Endodermal cell (in vitro differentiated cells): Measurements from ENCODE around the gene CLDN14. TPM values are rescaled to one million over a fixed set of nuclear protein-coding genes. Genes with fewer than 3 reads are reported as not detected.

Experiments
- DNase-seq: peaks from one replicate; pipeline ENCODE4 v3.0.0-alpha.2; 2017
- H3K27ac ChIP-seq: 2 replicates; pipeline ENCODE4 v1.5.1; 2013; ENCODE audit warnings: mild to moderate bottlenecking, low read depth, low read length, moderate library complexity
- H3K27me3 ChIP-seq: 2 replicates; pipeline ENCODE4 v1.6.1; 2013; ENCODE audit warnings: mild to moderate bottlenecking, low read length, moderate library complexity; ENCODE audit not compliant: insufficient read depth, control insufficient read depth, poor library complexity, severe bottlenecking
- H3K36me3 ChIP-seq: 2 replicates; pipeline ENCODE4 v1.7.0; 2013; ENCODE audit warnings: mild to moderate bottlenecking, low read length, moderate library complexity; ENCODE audit not compliant: control insufficient read depth, insufficient read depth
- H3K4me1 ChIP-seq: one replicate; pipeline ENCODE4 v1.7.0; 2013; ENCODE audit warnings: low read length; ENCODE audit not compliant: control insufficient read depth, insufficient read depth
- H3K4me3 ChIP-seq: 2 replicates; pipeline ENCODE4 v1.5.1; 2013; ENCODE audit warnings: mild to moderate bottlenecking, low read length, moderate library complexity
- H3K9ac ChIP-seq: 2 replicates; pipeline ENCODE4 v1.6.1; 2013; ENCODE audit warnings: mild to moderate bottlenecking, low read length, moderate library complexity; ENCODE audit not compliant: poor library complexity, severe bottlenecking; ENCODE audit errors: extremely low read depth
- H3K9me3 ChIP-seq: 2 replicates; pipeline ENCODE4 v1.6.1; 2013; ENCODE audit warnings: mild to moderate bottlenecking, low read length, moderate library complexity; ENCODE audit not compliant: control insufficient read depth
- H3K27ac Mint-ChIP-seq: 2 replicates; pipeline ENCODE4 v1.8.0; 2020; ENCODE audit warnings: mixed read lengths
- H3K27me3 Mint-ChIP-seq: 2 replicates; pipeline ENCODE4 v1.8.0; 2021; ENCODE audit warnings: mild to moderate bottlenecking, mixed read lengths; ENCODE audit not compliant: insufficient read depth
- H3K36me3 Mint-ChIP-seq: 2 replicates; pipeline ENCODE4 v1.8.0; 2020; ENCODE audit warnings: low read depth, mixed read lengths
- H3K4me1 Mint-ChIP-seq: 2 replicates; pipeline ENCODE4 v1.8.0; 2020; ENCODE audit warnings: mixed read lengths
- H3K4me3 Mint-ChIP-seq: 2 replicates; pipeline ENCODE4 v1.8.0; 2020; ENCODE audit warnings: mild to moderate bottlenecking, moderate library complexity, mixed read lengths
- H3K9me3 Mint-ChIP-seq: 2 replicates; pipeline ENCODE4 v1.8.0; 2020; ENCODE audit warnings: mild to moderate bottlenecking, mixed read lengths
- CTCF ChIP-seq: fragments of 200-600 bp; sonication (generic); conservative IDR thresholded peaks from 2 replicates; pipeline ENCODE4 v1.5.0; 2021; ENCODE audit warnings: antibody characterized with exemption, mild to moderate bottlenecking
- WGBS, 2 experiments: methylation state at CpG; one replicate each; pipeline versions ENCODE4 v1.1.5 to v1.1.7; 2013; ENCODE audit warnings: missing lambda C conversion rate in 2 of 2, mixed read lengths in 1 of 2; ENCODE audit not compliant: insufficient coverage in 1 of 2, insufficient read length in 1 of 2; 5-methylcytosine and 5-hydroxymethylcytosine counted together
- total RNA-seq, 2 donors: library from RNA; stranded (reverse); fragmentation: NEBNext Ultra II Directional in 1 of 2; extraction: Animal tissue kit (Norgen Biotek cat#: 25700) in 1 of 2; gene quantifications; 2 replicates in 1 of 2; 3 replicates in 1 of 2; pipeline ENCODE4 v1.2.1, GENCODE V29; 2021

Gene CLDN14
- total RNA-seq, 2 donors from 2014 or later, result not detected

DNA sequence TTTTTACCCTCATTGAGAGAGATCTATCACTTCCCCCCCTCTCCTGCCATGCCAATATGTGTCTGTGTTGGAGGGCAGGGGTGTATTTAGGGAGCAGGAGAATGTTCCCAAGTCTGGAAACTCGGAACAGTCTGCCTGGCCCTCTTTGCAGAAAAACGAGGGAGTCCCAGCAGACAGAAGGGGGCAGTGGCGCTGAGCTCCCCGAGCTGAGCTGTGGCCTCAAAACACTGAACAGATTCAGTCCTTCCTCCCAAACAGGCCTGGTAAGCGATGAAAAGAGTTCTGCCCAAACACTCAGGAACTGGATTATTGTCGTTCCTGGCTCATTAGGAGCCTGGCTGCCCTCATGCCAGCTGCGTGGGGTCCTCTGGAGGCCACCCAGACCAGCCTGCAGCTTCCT lies 981 bp downstream of the CLDN14 start:
- Mint-ChIP-seq H3K27me3 (no peaks in the 10 kb centered on the region), H3K9me3 (no peaks in the 10 kb centered on the region), H3K27ac (no peak overlapping the region), H3K4me1 (peaks cover 32% of the 10 kb centered on the region), H3K4me3 (no peak overlapping the region), H3K36me3 (no peaks in the 10 kb centered on the region)
- H3K27me3 ChIP-seq, result no peaks in the 10 kb centered on the region
- WGBS, 2 experiments, result 61 to 75% methylated on average over 4 to 7 of the region's 7 CpGs
- no peak overlapping the region for H3K4me3 ChIP-seq
- no peak overlapping the region for H3K9ac ChIP-seq
- TF ChIP-seq CTCF, result peak; percentile 68
- H3K36me3 ChIP-seq, result no peaks in the 10 kb centered on the region
- no peaks in the 10 kb centered on the region for H3K9me3 ChIP-seq
- DNase-seq, result peak; percentile 70
- peaks cover 18% of the 10 kb centered on the region for H3K4me1 ChIP-seq
- H3K27ac ChIP-seq, result no peak overlapping the region

- WGBS, 2 experiments, result 86 to 88% methylated on average over 6 of the region's 6 CpGs
- no peak overlapping the region for H3K27ac Mint-ChIP-seq
- no peak overlapping the region for H3K27ac ChIP-seq
These were observed 1.7 kb downstream of the CLDN14 start for GRCh38 chr21:36478207-36478701.

DNA sequence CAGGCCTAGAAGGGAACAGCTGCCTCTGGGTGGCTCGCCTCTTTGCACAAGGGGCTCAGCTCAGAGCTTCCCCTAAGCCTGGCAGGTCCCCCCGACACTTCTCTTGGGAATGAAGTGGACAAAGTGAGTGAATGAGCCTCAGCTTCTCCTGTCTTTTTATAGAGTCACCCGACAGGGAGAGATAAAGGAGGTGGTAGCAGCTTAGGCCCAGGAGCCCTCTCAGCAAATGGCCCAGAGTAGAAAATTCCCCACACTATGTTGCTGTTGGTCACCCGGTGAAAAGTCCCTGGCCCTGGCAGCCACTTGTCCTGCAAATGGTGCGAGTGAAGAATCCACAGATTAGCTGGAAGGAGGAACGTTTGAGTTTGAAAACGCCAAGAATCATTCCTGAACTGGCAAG lies 2.4 kb downstream of the CLDN14 start:
- peaks cover 5% of the 10 kb centered on the region for H3K9me3 Mint-ChIP-seq
- DNase-seq, result no peak
- H3K27ac Mint-ChIP-seq, result peak overlapping the region; percentile 62
- WGBS, 2 experiments, result 81 to 95% methylated on average over 6 to 7 of the region's 7 CpGs
- H3K9me3 ChIP-seq, result no peaks in the 10 kb centered on the region
- H3K4me1 Mint-ChIP-seq, result peaks cover 26% of the 10 kb centered on the region
- H3K36me3 ChIP-seq, result no peaks in the 10 kb centered on the region
- no peaks in the 10 kb centered on the region for H3K36me3 Mint-ChIP-seq
- TF ChIP-seq CTCF, result no peak
- peaks cover 2% of the 10 kb centered on the region for H3K27me3 Mint-ChIP-seq
- no peak overlapping the region for H3K4me3 Mint-ChIP-seq
- no peaks in the 10 kb centered on the region for H3K27me3 ChIP-seq
- H3K27ac ChIP-seq, result no peak overlapping the region
- H3K4me1 ChIP-seq, result peaks cover 13% of the 10 kb centered on the region
- H3K9ac ChIP-seq, result no peak overlapping the region
- no peak overlapping the region for H3K4me3 ChIP-seq

More at GRCh38 chr21:36478207-36478701, 1.7 kb downstream of the CLDN14 start:
- Histone ChIP-seq H3K9me3 (no peaks in the 10 kb centered on the region), H3K4me3 (no peak overlapping the region), H3K36me3 (no peaks in the 10 kb centered on the region), H3K4me1 (peaks cover 18% of the 10 kb centered on the region), H3K9ac (no peak overlapping the region), H3K27me3 (no peaks in the 10 kb centered on the region)
- peaks cover 2% of the 10 kb centered on the region for H3K9me3 Mint-ChIP-seq
- no peak overlapping the region for H3K4me3 Mint-ChIP-seq
- H3K27me3 Mint-ChIP-seq, result peaks cover 2% of the 10 kb centered on the region
- H3K4me1 Mint-ChIP-seq, result peaks cover 32% of the 10 kb centered on the region
- no peak for DNase-seq
- no peaks in the 10 kb centered on the region for H3K36me3 Mint-ChIP-seq
- TF ChIP-seq CTCF, result no peak
